ENCODE data around the gene CTNNA3. TPM values are rescaled to one million over a fixed set of nuclear protein-coding genes. Genes with fewer than 3 reads are reported as not detected.

The CTNNA3 gene
- total RNA-seq, 4 donors from 2014 or later = under 0.01 to 0.38 (median 0.27) TPM

DNA sequence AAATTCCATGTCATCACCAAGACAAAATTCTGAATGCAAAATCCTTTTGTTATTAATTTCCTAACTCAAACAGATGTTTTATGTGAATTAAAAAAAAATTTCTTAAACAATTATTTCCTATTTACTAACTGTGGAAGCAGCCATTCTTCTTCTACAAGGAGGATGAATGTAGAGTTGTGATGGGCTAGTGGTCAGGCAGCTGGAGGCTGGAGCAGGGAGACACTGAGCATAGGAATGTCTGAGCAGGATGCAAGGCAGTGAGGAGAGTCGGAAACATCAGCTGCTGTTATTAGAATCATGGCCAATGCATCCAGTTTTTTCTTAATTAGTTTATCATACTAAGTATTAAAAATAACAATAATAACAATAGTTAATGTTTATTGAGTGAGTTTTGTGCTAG is 872.7 kb downstream of the CTNNA3 start:
- TF ChIP-seq, protein P1, sequence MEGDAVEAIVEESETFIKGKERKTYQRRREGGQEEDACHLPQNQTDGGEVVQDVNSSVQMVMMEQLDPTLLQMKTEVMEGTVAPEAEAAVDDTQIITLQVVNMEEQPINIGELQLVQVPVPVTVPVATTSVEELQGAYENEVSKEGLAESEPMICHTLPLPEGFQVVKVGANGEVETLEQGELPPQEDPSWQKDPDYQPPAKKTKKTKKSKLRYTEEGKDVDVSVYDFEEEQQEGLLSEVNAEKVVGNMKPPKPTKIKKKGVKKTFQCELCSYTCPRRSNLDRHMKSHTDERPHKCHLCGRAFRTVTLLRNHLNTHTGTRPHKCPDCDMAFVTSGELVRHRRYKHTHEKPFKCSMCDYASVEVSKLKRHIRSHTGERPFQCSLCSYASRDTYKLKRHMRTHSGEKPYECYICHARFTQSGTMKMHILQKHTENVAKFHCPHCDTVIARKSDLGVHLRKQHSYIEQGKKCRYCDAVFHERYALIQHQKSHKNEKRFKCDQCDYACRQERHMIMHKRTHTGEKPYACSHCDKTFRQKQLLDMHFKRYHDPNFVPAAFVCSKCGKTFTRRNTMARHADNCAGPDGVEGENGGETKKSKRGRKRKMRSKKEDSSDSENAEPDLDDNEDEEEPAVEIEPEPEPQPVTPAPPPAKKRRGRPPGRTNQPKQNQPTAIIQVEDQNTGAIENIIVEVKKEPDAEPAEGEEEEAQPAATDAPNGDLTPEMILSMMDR (IDR thresholded peaks at IDR 0.05; ENCODE audit: low read depth) = no peak

- TF ChIP-seq, protein P1 (IDR thresholded peaks at IDR 0.05; ENCODE audit: low read depth) = no peak
These were observed 873.2 kb downstream of the CTNNA3 start for GRCh38 chr10:66822801-66823200.

DNA sequence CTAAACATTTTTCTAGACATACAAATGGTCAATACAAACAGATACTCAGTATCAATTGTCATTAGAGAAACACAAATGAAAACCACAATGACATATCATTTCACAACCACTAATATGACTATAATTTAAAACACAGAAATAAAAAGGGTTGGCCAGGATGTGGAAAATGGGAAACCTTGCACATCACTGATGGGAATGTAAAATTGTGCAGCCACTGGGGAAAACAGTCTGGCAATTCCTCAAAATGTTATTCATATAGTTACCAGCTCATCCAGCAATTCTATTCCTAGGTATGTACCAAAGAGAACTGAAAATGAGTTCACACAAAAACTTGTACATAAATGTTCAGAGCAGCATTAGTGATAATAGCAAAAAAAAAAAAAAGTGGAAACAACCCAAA is 876.3 kb downstream of the CTNNA3 start:
- TF ChIP-seq, protein P1 (IDR thresholded peaks at IDR 0.05; ENCODE audit: low read depth) = no peak

- TF ChIP-seq, protein P1 (IDR thresholded peaks at IDR 0.05; ENCODE audit: low read depth) = no peak
These were observed 882.9 kb downstream of the CTNNA3 start for GRCh38 chr10:66813122-66813521.

- TF ChIP-seq, protein P1 (IDR thresholded peaks at IDR 0.05; ENCODE audit: low read depth) = no peak
These were observed 884.8 kb downstream of the CTNNA3 start for GRCh38 chr10:66811211-66811610.

DNA sequence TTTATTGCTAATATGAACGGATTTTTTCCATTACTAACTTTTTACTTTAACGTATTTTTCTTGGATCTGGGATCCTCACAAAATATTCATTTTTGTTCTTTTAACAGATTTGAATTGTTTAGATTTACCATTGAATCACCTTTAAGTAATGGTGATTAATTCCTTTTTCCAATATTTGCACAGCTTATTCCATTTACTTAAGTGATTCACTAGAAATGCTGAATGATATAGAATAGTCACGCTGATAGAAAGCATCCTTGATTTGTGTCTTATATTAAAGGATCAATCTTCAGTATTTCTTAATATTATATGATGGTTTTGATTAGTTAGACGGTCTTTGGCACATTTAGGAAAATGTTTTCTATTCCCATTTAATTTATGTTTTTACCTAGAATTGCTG is 886.6 kb downstream of the CTNNA3 start:
- TF ChIP-seq, protein P1 (IDR thresholded peaks at IDR 0.05; ENCODE audit: low read depth) = no peak

- TF ChIP-seq, protein P1 (IDR thresholded peaks at IDR 0.05; ENCODE audit: low read depth) = no peak
These were observed 890.4 kb downstream of the CTNNA3 start for GRCh38 chr10:66805612-66806011.

All from subcutaneous adipose tissue (tissue), 4 donors.